Keratinocyte (primary cell): ENCODE data around the gene CYB561.

ENCODE experiments used
- CTCF ChIP-seq, 3 experiments: IDR thresholded peaks in 1 of 3; conservative IDR thresholded peaks in 1 of 3; optimal IDR thresholded peaks in 1 of 3; 2 replicates in 2 of 3; 3 replicates in 1 of 3; pipeline versions ENCODE3 to v1.5.1; 2011; ENCODE audit warnings: low read length in 3 of 3, mild to moderate bottlenecking in 3 of 3, moderate library complexity in 2 of 3, control low read depth in 1 of 3, inconsistent platforms in 1 of 3; ENCODE audit not compliant: insufficient read depth in 2 of 3; ENCODE audit errors: extremely low read depth in 1 of 3
- EZH2 ChIP-seq: IDR thresholded peaks from one replicate; pipeline ENCODE4 v1.6.1; 2012; ENCODE audit warnings: inconsistent platforms, mild to moderate bottlenecking, low read length, moderate library complexity

DNA sequence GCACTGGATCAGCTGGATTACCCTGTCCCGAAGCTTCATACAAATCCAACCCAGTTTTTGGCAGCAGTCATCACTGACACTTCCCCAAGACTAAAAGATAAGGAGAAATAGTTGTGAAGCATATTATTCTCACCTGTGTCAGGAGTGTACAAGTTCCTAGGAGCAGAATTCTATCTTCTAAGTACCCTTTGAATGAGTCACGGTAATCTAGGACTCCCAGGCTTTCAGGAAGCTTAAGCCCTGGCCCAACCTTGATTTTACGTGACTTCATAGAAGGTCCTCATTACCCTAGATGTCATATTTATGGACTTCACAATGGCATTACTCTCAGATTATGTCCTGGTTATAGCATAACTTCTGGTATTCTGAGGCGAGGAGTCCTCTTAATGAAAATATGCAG is 31.9 kb downstream of the CYB561 start:
- TF ChIP-seq EZH2 (no peak), CTCF (optimal IDR thresholded peaks at IDR 0.05 in 1 of 3, IDR thresholded peaks at IDR 0.05 in 1 of 3, conservative IDR thresholded peaks at IDR 0.05 in 1 of 3; ENCODE audit: extremely low read depth in 1 of 3, insufficient read depth in 2 of 3, low read length in 3 of 3) (no peak)
